ENCODE measurements around the gene FAM219A.

The FAM219A gene

GRCh38 chr9:34398875-34399274, 59.5 kb downstream of the FAM219A start:
- DNase-seq: no peak

GRCh38 chr9:34396276-34397214, 61.8 kb downstream of the FAM219A start:
- no peak for DNase-seq

- no peak for DNase-seq
Observed at GRCh38 chr9:34392511-34392910, 65.9 kb downstream of the FAM219A start.

GRCh38 chr9:34387239-34387638, 71.1 kb downstream of the FAM219A start:
- no peak for DNase-seq

- no peak for DNase-seq
Observed at GRCh38 chr9:34386656-34387055, 71.7 kb downstream of the FAM219A start.

GRCh38 chr9:34385561-34386230, 72.7 kb downstream of the FAM219A start:
- no peak for DNase-seq

- DNase-seq: no peak
Observed at GRCh38 chr9:34384368-34385165, 73.8 kb downstream of the FAM219A start.

GRCh38 chr9:34383904-34384303, 74.5 kb downstream of the FAM219A start:
- no peak for DNase-seq

GRCh38 chr9:34382879-34383278, 75.5 kb downstream of the FAM219A start:
- DNase-seq: no peak

- DNase-seq: no peak
Observed at GRCh38 chr9:34382054-34382453, 76.3 kb downstream of the FAM219A start.

GRCh38 chr9:34381323-34381722, 77.0 kb downstream of the FAM219A start:
- no peak for DNase-seq

- peak; percentile 73 for DNase-seq
Observed at GRCh38 chr9:34380511-34381315, 77.7 kb downstream of the FAM219A start.

- peak; percentile 42 for DNase-seq
Observed at GRCh38 chr9:34380034-34380510, 78.3 kb downstream of the FAM219A start.

GRCh38 chr9:34379334-34380033, 78.9 kb downstream of the FAM219A start:
- DNase-seq: peak; percentile 89

GRCh38 chr9:34378376-34379060, 79.9 kb downstream of the FAM219A start:
- no peak for DNase-seq

- no peak for DNase-seq
Observed at GRCh38 chr9:34377404-34377746, 81.0 kb downstream of the FAM219A start.

GRCh38 chr9:34376596-34377403, 81.6 kb downstream of the FAM219A start, which contains the start of gene MYORG:
MYORG (minus strand) TSS chr9:34376898; CDS start chr9:34372943, 3,955 bp downstream.
- DNase-seq: peak; percentile 95

- peak; percentile 52 for DNase-seq
Observed at GRCh38 chr9:34375901-34376595, 82.3 kb downstream of the FAM219A start.

- no peak for DNase-seq
Observed at GRCh38 chr9:34374905-34375552, 83.3 kb downstream of the FAM219A start.

Data from activated CD4-positive, CD25-positive, alpha-beta regulatory T cell treated with anti-CD3 and anti-CD28 coated beads, Interleukin-2, amount 50 U/mL, for 72 hours (primary cell).